ENCODE data around the gene SUPT20HL1. TPM values are rescaled to one million over a fixed set of nuclear protein-coding genes. Genes with fewer than 3 reads are reported as not detected.

Gene SUPT20HL1
- total RNA-seq, 1 experiment from 2014 or later: not detected

GRCh38 chrX:24395775-24396174 is 35.3 kb downstream of the SUPT20HL1 start:
- intact Hi-C loops (cut with micrococcal nuclease; ENCODE audit: unreplicated experiment): loop anchor here (1.0 to 10.0 kb wide), 4 partner anchors 104 to 749 kb away; no protein-coding TSS in a partner anchor
- Mint-ChIP-seq H3K9me3 (ENCODE audit: low read depth, unreplicated experiment) (no peaks in the 10 kb centered on the region), H3K4me1 (ENCODE audit: low read depth, unreplicated experiment) (no peaks in the 10 kb centered on the region), H3K36me3 (ENCODE audit: insufficient read depth, unreplicated experiment) (no peaks in the 10 kb centered on the region), H3K27me3 (ENCODE audit: unreplicated experiment) (peaks cover 56% of the 10 kb centered on the region), H3K4me3 (ENCODE audit: low read depth, unreplicated experiment) (no peak overlapping the region), H3K27ac (ENCODE audit: unreplicated experiment) (no peak overlapping the region)
- no peak for TF ChIP-seq CTCF (IDR thresholded peaks at IDR 0.05; ENCODE audit: unreplicated experiment)
- CTCF ChIA-PET: interaction anchor here (0.6 to 3.2 kb wide), 5 partner anchors 24 to 136 kb away, joined by 3 to 57 read pairs (median 4); no protein-coding TSS in a partner anchor
- no TSS peak for BruUV-seq (replicated peaks)
- peak; percentile 61 for DNase-seq

GRCh38 chrX:24396236-24396930 is 35.9 kb downstream of the SUPT20HL1 start:
- CTCF ChIA-PET: interaction anchor here (0.6 to 3.2 kb wide), 5 partner anchors 25 to 137 kb away, joined by 3 to 57 read pairs (median 4); no protein-coding TSS in a partner anchor
- TF ChIP-seq CTCF (IDR thresholded peaks at IDR 0.05; ENCODE audit: unreplicated experiment): no peak
- Mint-ChIP-seq H3K4me3 (ENCODE audit: low read depth, unreplicated experiment) (no peak overlapping the region), H3K36me3 (ENCODE audit: insufficient read depth, unreplicated experiment) (no peaks in the 10 kb centered on the region), H3K27ac (ENCODE audit: unreplicated experiment) (no peak overlapping the region), H3K4me1 (ENCODE audit: low read depth, unreplicated experiment) (no peaks in the 10 kb centered on the region), H3K27me3 (ENCODE audit: unreplicated experiment) (peaks cover 50% of the 10 kb centered on the region), H3K9me3 (ENCODE audit: low read depth, unreplicated experiment) (no peaks in the 10 kb centered on the region)
- intact Hi-C loops (cut with micrococcal nuclease; ENCODE audit: unreplicated experiment): loop anchor here (1.0 to 10.0 kb wide), 3 partner anchors 103 to 748 kb away; no protein-coding TSS in a partner anchor
- no TSS peak for BruUV-seq (replicated peaks)
- no peak for DNase-seq

GRCh38 chrX:24396931-24397279 is 36.5 kb downstream of the SUPT20HL1 start:
- no peaks in the 10 kb centered on the region for H3K4me1 Mint-ChIP-seq (ENCODE audit: low read depth, unreplicated experiment)
- DNase-seq: no peak
- H3K36me3 Mint-ChIP-seq (ENCODE audit: insufficient read depth, unreplicated experiment): no peaks in the 10 kb centered on the region
- intact Hi-C loops (cut with micrococcal nuclease; ENCODE audit: unreplicated experiment): loop anchor here (1.0 to 10.0 kb wide), 3 partner anchors 102 to 748 kb away; no protein-coding TSS in a partner anchor
- CTCF ChIA-PET: interaction anchor here (0.8 to 3.2 kb wide), 3 partner anchors 26 to 102 kb away, joined by 3 to 57 read pairs (median 3); no protein-coding TSS in a partner anchor
- TF ChIP-seq CTCF (IDR thresholded peaks at IDR 0.05; ENCODE audit: unreplicated experiment): no peak
- H3K27me3 Mint-ChIP-seq (ENCODE audit: unreplicated experiment): peaks cover 45% of the 10 kb centered on the region
- H3K27ac Mint-ChIP-seq (ENCODE audit: unreplicated experiment): no peak overlapping the region
- no peak overlapping the region for H3K4me3 Mint-ChIP-seq (ENCODE audit: low read depth, unreplicated experiment)
- BruUV-seq (replicated peaks): no TSS peak
- H3K9me3 Mint-ChIP-seq (ENCODE audit: low read depth, unreplicated experiment): no peaks in the 10 kb centered on the region

GRCh38 chrX:24398766-24399165 is 38.3 kb downstream of the SUPT20HL1 start:
- no peak overlapping the region for H3K27ac Mint-ChIP-seq (ENCODE audit: unreplicated experiment)
- peaks cover 26% of the 10 kb centered on the region for H3K27me3 Mint-ChIP-seq (ENCODE audit: unreplicated experiment)
- H3K4me1 Mint-ChIP-seq (ENCODE audit: low read depth, unreplicated experiment): no peaks in the 10 kb centered on the region
- no TSS peak for BruUV-seq (replicated peaks)
- H3K4me3 Mint-ChIP-seq (ENCODE audit: low read depth, unreplicated experiment): no peak overlapping the region
- TF ChIP-seq CTCF (IDR thresholded peaks at IDR 0.05; ENCODE audit: unreplicated experiment): no peak
- intact Hi-C loops (cut with micrococcal nuclease; ENCODE audit: unreplicated experiment): loop anchor here (10.0 kb wide), 2 partner anchors 144 to 746 kb away; no protein-coding TSS in a partner anchor
- no peaks in the 10 kb centered on the region for H3K9me3 Mint-ChIP-seq (ENCODE audit: low read depth, unreplicated experiment)
- DNase-seq: no peak
- CTCF ChIA-PET: no interaction called here
- no peaks in the 10 kb centered on the region for H3K36me3 Mint-ChIP-seq (ENCODE audit: insufficient read depth, unreplicated experiment)
